Testis (tissue), 2 donors: ENCODE data around the gene COL4A2.

ENCODE experiments used
- POLR2A ChIP-seq: fragments of 450-650 bp; IDR thresholded peaks from one replicate; pipeline ENCODE4 v1.6.1; 2017; ENCODE audit warnings: antibody characterized with exemption, mild to moderate bottlenecking, moderate library complexity
- TF ChIP-seq, protein P1 (sequence below), 3 experiments: fragments of 450-650 bp in 2 of 3; fragments of 200-600 bp in 1 of 3; sonication (generic) in 1 of 3; IDR thresholded peaks; one replicate each; pipeline ENCODE4 v1.5.1; 2016 to 2019; ENCODE audit warnings: antibody characterized with exemption in 3 of 3, mild to moderate bottlenecking in 2 of 3, moderate library complexity in 1 of 3

DNA sequence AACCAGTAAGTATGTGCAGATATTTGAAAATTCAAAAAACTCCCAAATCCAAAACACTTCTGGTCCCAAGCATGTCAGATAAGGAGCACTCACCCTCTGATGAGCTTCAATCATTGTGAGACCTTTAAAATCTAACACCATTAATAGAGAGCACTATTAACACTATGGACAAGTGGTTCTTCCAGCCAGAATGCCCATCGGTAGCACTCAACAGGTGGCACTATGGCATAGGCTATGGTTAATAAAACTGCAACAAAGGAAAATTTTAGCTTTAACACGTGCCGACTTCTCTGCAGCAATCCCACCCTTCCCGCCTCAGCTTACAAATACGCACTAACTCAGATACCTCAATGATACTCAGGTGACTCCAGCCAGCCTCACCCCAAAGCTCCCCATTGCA lies 62.3 kb downstream of the COL4A2 start:
- TF ChIP-seq, protein P1, sequence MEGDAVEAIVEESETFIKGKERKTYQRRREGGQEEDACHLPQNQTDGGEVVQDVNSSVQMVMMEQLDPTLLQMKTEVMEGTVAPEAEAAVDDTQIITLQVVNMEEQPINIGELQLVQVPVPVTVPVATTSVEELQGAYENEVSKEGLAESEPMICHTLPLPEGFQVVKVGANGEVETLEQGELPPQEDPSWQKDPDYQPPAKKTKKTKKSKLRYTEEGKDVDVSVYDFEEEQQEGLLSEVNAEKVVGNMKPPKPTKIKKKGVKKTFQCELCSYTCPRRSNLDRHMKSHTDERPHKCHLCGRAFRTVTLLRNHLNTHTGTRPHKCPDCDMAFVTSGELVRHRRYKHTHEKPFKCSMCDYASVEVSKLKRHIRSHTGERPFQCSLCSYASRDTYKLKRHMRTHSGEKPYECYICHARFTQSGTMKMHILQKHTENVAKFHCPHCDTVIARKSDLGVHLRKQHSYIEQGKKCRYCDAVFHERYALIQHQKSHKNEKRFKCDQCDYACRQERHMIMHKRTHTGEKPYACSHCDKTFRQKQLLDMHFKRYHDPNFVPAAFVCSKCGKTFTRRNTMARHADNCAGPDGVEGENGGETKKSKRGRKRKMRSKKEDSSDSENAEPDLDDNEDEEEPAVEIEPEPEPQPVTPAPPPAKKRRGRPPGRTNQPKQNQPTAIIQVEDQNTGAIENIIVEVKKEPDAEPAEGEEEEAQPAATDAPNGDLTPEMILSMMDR (IDR thresholded peaks at IDR 0.05) = no peak
- TF ChIP-seq POLR2A = no peak
